ENCODE results near the gene RALGDS. TPM values are rescaled to one million over a fixed set of nuclear protein-coding genes. Genes with fewer than 3 reads are reported as not detected.

RALGDS gene
- total RNA-seq, 1 experiment from 2014 or later: 24.8 TPM

- Histone ChIP-seq H4K20me1 (ENCODE audit: insufficient read depth) (no peaks in the 10 kb centered on the region; the same call in 1 of the 2 replicates), H2AFZ (no peak overlapping the region), H3K9me2 (ENCODE audit: insufficient read depth) (no peaks in the 10 kb centered on the region), H3K9me3 (ENCODE audit: insufficient read depth, low read depth) (no peaks in the 10 kb centered on the region), H3K4me2 (no peak overlapping the region), H3K4me1 (replicated peaks; ENCODE audit: insufficient read depth) (no peaks in the 10 kb centered on the region), H3K36me3 (ENCODE audit: low read depth) (no peaks in the 10 kb centered on the region), H3K4me3 (no peak overlapping the region), H3F3A (ENCODE audit: insufficient read depth, low read depth) (no peaks in the 10 kb centered on the region; the same call in 1 of the 2 replicates), H3K79me2 (ENCODE audit: low read depth) (no peaks in the 10 kb centered on the region), H3K27me3 (ENCODE audit: insufficient read depth, low read depth) (no peaks in the 10 kb centered on the region), H3K27ac (no peak overlapping the region)
- ChIA-PET POLR2A (ENCODE audit: unreplicated experiment) (no interaction called here), CTCF (no interaction called here)
- BruUV-seq (replicated peaks): no TSS peak
- no peak for DNase-seq
- TF ChIP-seq EZH2 (IDR thresholded peaks at IDR 0.05; ENCODE audit: low read depth) (no peak), CTCF (conservative IDR thresholded peaks at IDR 0.05) (no peak)
- intact Hi-C loops (cut with micrococcal nuclease; ENCODE audit: unreplicated experiment): no loop called here
These were observed 66.7 kb downstream of the RALGDS start for GRCh38 chr9:133054194-133054890.

GRCh38 chr9:133051966-133052539, 69.0 kb downstream of the RALGDS start:
- Histone ChIP-seq H3K9me2 (ENCODE audit: insufficient read depth) (no peaks in the 10 kb centered on the region), H3K27ac (no peak overlapping the region), H3K36me3 (ENCODE audit: low read depth) (no peaks in the 10 kb centered on the region), H3K4me2 (no peak overlapping the region), H2AFZ (no peak overlapping the region), H3K4me3 (no peak overlapping the region), H3F3A (ENCODE audit: insufficient read depth, low read depth) (no peaks in the 10 kb centered on the region), H3K27me3 (ENCODE audit: insufficient read depth, low read depth) (no peaks in the 10 kb centered on the region), H4K20me1 (ENCODE audit: insufficient read depth) (no peaks in the 10 kb centered on the region; the same call in 1 of the 2 replicates), H3K4me1 (replicated peaks; ENCODE audit: insufficient read depth) (no peaks in the 10 kb centered on the region), H3K79me2 (ENCODE audit: low read depth) (no peaks in the 10 kb centered on the region), H3K9me3 (ENCODE audit: insufficient read depth, low read depth) (no peaks in the 10 kb centered on the region)
- CTCF ChIA-PET: no interaction called here
- POLR2A ChIA-PET (ENCODE audit: unreplicated experiment): no interaction called here
- intact Hi-C loops (cut with micrococcal nuclease; ENCODE audit: unreplicated experiment): no loop called here
- BruUV-seq (replicated peaks): no TSS peak
- DNase-seq: no peak
- TF ChIP-seq EZH2 (IDR thresholded peaks at IDR 0.05; ENCODE audit: low read depth) (no peak), CTCF (conservative IDR thresholded peaks at IDR 0.05) (no peak)

- DNase-seq: no peak
- intact Hi-C loops (cut with micrococcal nuclease; ENCODE audit: unreplicated experiment): no loop called here
These were observed 69.6 kb downstream of the RALGDS start for GRCh38 chr9:133051281-133051900.

More at GRCh38 chr9:133051281-133051900, 69.6 kb downstream of the RALGDS start:
- no peaks in the 10 kb centered on the region for H3K36me3 ChIP-seq (ENCODE audit: low read depth)
- H4K20me1 ChIP-seq (ENCODE audit: insufficient read depth): no peaks in the 10 kb centered on the region; the same call in 1 of the 2 replicates
- TF ChIP-seq CTCF (conservative IDR thresholded peaks at IDR 0.05): no peak
- TF ChIP-seq EZH2 (IDR thresholded peaks at IDR 0.05; ENCODE audit: low read depth): no peak
- H3K9me3 ChIP-seq (ENCODE audit: insufficient read depth, low read depth): no peaks in the 10 kb centered on the region
- ChIA-PET POLR2A (ENCODE audit: unreplicated experiment) (no interaction called here), CTCF (no interaction called here)
- no peaks in the 10 kb centered on the region for H3K27me3 ChIP-seq (ENCODE audit: insufficient read depth, low read depth)
- no peaks in the 10 kb centered on the region for H3K79me2 ChIP-seq (ENCODE audit: low read depth)
- no peak overlapping the region for H3K27ac ChIP-seq
- BruUV-seq (replicated peaks): no TSS peak
- H3K4me2 ChIP-seq: no peak overlapping the region
- H3K4me3 ChIP-seq: no peak overlapping the region
- no peaks in the 10 kb centered on the region for H3K4me1 ChIP-seq (replicated peaks; ENCODE audit: insufficient read depth)
- H2AFZ ChIP-seq: no peak overlapping the region
- H3F3A ChIP-seq (ENCODE audit: insufficient read depth, low read depth): no peaks in the 10 kb centered on the region
- H3K9me2 ChIP-seq (ENCODE audit: insufficient read depth): no peaks in the 10 kb centered on the region

Data from PC-9 (cell line).